Measurements from ENCODE around the gene PDCD1LG2. TPM values are rescaled to one million over a fixed set of nuclear protein-coding genes. Genes with fewer than 3 reads are reported as not detected.
"Not testable (repeated sequence)": the region's sequence is repeated elsewhere in the genome, so short reads cannot be mapped to it uniquely, and the experiment has no call there.

Gene PDCD1LG2
- under 1 TPM; 0.07 to 0.12 (median 0.09) TPM for polyA plus RNA-seq (ENCODE audit: insufficient read length in 3 of 3)
- long read RNA-seq, donor 1, result 0 reads
- long read RNA-seq, donor 2, result 0 reads
- long read RNA-seq, donor 3, result 0 reads
- long read RNA-seq, donor 4, partial matches to known transcripts, result 0 of 1 reads
- long read RNA-seq, donor 4, other reads (novel, unspliced or antisense), result 0 of 1 reads
- long read RNA-seq, donor 5, result 0 reads
- long read RNA-seq, donor 6, result 0 reads
- long read RNA-seq, donor 7, partial matches to known transcripts, result 0 of 5 reads
- long read RNA-seq, donor 7, other reads (novel, unspliced or antisense), result 5 of 5 reads
- long read RNA-seq, donor 8, result 0 reads
- long read RNA-seq, donor 9, result 0 reads
- long read RNA-seq, donor 10, result 0 reads
- long read RNA-seq, donor 11, result 0 reads
- long read RNA-seq, donor 12, result 0 reads
- long read RNA-seq, donor 13, result 0 reads
- long read RNA-seq, donor 14, result 0 reads
- long read RNA-seq, donor 15, result 0 reads
- long read RNA-seq, donor 16, result 0 reads

- no peak for DNase-seq
Observed at GRCh38 chr9:5510360-5510931, at the start of gene PDCD1LG2. Gene PDCD1LG2, plus strand, starts transcription at chr9:5510531. Its CDS starts 12,016 bp downstream, at chr9:5522547.

GRCh38 chr9:5464831-5465330, 45.5 kb upstream of the PDCD1LG2 start:
- not testable (repeated sequence) for DNase-seq

GRCh38 chr9:5466005-5466404, 44.3 kb upstream of the PDCD1LG2 start:
- DNase-seq, result no peak

GRCh38 chr9:5466766-5467165, 43.6 kb upstream of the PDCD1LG2 start:
- DNase-seq, result no peak

- DNase-seq, result no peak
Observed at GRCh38 chr9:5468850-5469249, 41.5 kb upstream of the PDCD1LG2 start.

GRCh38 chr9:5470122-5470521, 40.2 kb upstream of the PDCD1LG2 start:
- DNase-seq, result no peak

GRCh38 chr9:5470816-5471215, 39.5 kb upstream of the PDCD1LG2 start:
- DNase-seq, result no peak

- DNase-seq, result not testable (repeated sequence)
Observed at GRCh38 chr9:5475611-5476010, 34.7 kb upstream of the PDCD1LG2 start.

- no peak for DNase-seq
Observed at GRCh38 chr9:5478206-5478605, 32.1 kb upstream of the PDCD1LG2 start.

- no peak for DNase-seq
Observed at GRCh38 chr9:5479994-5480694, 30.2 kb upstream of the PDCD1LG2 start.

- DNase-seq, result no peak
Observed at GRCh38 chr9:5480919-5481318, 29.4 kb upstream of the PDCD1LG2 start.

GRCh38 chr9:5481322-5482040, 28.9 kb upstream of the PDCD1LG2 start:
- no peak for DNase-seq

GRCh38 chr9:5482194-5482593, 28.1 kb upstream of the PDCD1LG2 start:
- no peak for DNase-seq

GRCh38 chr9:5483306-5483705, 27.0 kb upstream of the PDCD1LG2 start:
- no peak for DNase-seq

- DNase-seq, result no peak
Observed at GRCh38 chr9:5485378-5486085, 24.8 kb upstream of the PDCD1LG2 start.

GRCh38 chr9:5486988-5487387, 23.3 kb upstream of the PDCD1LG2 start:
- DNase-seq, result no peak

GRCh38 chr9:5488221-5489008, 21.9 kb upstream of the PDCD1LG2 start:
- no peak for DNase-seq

- peak; percentile 11 for DNase-seq
Observed at GRCh38 chr9:5489630-5490490, 20.5 kb upstream of the PDCD1LG2 start.

GRCh38 chr9:5492965-5493678, 17.2 kb upstream of the PDCD1LG2 start:
- no peak for DNase-seq
